NK-92 (cell line): ENCODE results near the gene CPED1.
"Not testable (repeated sequence)": the region's sequence is repeated elsewhere in the genome, so short reads cannot be mapped to it uniquely, and the experiment has no call there.

Experiments
- DNase-seq: peaks from one replicate; lab custom pipeline; 2025; ENCODE audit not compliant: unreplicated experiment; lab: John Stamatoyannopoulos, UW

Gene CPED1

DNA sequence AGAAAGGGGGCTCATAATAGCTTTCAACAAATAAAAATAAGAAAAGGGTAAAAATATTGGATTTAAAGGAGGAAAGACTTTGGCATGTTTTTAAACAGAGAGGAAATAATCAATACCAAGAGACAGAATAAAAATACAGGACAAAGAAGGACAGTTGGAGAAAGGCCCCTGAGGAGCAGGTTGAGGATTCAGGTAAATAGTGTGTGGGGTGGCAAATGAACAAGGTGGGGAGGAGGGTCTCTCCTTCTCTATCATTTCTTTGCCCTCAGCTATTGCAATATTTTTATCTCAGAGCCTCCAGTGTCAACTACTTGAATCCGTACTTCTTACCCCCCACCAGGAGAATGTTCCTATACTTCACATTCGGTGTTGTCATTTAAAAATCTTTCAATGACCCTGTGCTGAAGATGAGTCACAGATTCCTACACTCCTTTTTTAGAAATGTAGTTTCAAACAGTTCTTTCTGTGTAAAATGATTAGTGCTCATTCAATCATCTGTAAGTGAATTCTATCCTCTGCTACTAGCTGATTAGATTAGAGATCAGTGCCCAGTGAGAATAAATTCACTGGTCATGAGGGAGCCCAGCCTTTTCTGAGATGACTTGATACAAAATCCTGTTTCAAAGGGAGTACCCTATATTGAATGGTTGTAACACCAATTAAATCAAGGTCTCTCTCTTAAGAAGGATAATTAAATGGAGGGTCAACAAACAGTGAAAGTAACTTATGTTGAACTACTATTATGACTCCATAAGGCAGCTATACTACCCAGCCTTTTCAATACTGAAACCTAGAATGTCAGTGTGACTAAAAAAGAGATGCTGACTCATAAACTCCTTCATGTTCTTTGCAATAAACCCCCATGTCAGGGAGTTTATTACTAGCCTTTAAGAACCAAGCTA, 289.9 kb downstream of the CPED1 start:
- DNase-seq = no peak

DNA sequence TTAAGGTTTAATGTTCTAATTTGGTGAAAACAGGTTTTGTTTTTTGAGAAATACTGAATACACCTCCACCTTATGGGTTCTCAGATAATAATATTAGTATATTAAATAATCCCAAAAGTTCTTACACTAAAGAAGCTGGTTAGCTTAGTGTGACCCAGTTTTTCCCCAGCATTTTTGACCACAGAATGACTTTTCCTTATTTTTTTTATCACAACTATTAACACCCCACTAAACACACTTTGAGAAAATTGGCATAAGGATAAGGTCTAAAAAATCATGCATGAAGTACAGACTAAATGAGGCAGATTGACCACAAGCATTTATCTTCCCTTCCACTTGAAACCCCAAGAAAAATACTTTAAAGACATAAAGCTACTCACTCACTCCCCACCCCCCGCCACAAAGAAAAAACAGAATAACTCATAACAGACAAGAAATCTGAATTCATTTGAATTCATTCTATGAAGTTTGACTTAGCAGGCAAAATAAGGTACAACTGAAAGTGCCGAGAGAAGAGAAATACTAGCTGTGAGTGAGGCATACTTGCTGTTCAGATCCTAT, 290.6 kb downstream of the CPED1 start:
- DNase-seq = no peak

DNA sequence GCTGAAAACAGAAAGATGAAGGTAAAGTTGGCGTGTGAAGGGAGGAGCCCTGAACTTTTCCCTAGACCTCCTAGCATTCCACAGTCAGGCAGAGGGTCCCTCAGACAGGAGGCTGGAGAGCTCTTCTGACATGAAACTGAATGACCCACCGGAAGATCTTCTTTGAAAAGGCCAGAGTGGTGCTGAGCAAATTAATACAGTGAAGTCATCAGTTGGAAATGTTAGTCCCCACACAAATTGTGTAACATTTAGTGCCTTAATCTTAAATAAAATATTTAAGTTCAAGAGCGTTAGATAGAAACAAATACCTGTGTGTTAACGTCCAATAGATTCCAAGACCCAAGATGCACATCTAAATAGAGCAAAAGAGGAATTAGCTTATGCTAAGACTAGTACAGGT, 291.3 kb downstream of the CPED1 start:
- no peak for DNase-seq

DNA sequence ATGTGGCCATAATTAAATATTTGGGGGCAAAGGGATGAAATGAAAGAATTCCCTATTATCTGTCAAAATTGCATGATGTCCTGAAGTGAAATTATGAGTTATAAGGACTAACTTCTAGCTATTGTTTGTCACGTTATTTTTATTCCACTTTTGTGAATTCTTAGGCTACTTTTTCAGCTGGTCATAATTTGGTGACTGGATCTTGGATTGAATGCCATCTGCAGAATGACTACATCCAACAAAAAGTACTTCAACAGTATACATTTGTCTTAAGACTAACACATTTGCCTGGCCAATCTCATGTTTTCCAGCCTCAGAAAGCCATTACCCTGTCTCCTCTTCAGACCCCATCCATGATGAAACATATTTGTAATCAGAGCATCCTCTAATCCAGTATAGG, 292.1 kb downstream of the CPED1 start:
- no peak for DNase-seq

DNA sequence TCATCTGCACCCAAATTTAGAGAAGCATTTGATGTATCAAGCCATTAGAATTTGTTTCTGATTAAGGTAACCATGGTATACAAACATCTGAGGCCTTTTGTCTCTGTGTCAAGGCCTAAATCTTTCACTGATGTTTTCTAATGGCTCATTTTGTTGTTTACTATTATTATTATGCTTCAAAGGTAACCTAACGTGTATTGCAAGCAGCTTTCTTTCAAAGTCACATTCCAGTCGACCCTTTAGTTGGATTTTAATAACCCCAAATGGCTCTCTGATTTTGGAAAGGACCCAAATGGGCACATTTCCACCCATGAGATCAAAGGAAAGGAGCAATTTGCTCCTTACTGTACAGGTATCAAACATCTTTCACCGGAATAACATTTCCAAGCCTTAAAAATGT, 293.6 kb downstream of the CPED1 start:
- DNase-seq = no peak

DNA sequence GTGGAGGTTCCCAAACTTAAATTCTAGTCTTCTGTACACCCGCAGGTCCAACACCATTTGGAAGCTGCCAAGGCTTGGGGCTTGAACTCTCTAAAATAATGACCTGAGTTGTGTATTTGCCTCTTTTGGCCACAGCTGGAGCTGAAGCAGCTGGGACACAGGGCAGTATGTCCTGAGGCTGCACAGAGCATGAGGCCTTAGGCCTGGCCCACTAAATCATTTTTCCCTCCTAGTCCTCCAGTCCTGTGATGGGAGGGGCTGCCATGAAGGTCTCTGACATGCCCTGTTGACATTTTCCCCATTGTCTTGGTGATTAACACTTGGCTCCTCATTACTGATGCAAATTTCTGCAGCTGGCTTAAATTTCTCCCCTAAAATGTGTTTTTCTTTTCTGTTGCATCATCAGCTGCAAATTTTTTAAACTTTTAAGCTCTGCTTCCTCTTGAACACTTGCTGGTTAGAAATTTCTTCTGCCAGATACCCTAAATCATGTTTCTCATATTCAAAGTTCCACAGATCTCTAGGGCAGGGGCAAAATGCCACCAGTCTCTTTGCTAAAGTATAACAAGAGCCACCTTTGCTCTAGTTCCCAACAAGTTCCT, 296.7 kb downstream of the CPED1 start:
- no peak for DNase-seq

DNA sequence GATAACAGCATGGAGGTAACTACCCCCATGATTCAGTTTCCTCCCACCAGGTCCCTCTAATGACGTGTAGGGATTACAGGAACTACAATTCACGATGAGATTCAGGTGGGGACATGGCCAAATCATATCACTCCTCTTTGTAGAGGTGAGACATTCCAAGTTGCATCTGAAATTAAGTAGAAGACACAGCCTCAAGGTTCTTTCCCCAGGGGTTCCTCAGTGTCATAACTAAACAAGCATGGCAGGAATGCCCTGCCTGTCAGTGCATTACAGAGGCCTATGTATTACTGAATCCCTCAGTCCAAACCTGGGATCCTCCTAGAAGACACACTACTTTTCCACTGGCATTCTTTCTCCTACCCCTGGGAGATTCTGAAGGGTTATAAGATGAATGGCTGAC, 297.7 kb downstream of the CPED1 start:
- no peak for DNase-seq

DNA sequence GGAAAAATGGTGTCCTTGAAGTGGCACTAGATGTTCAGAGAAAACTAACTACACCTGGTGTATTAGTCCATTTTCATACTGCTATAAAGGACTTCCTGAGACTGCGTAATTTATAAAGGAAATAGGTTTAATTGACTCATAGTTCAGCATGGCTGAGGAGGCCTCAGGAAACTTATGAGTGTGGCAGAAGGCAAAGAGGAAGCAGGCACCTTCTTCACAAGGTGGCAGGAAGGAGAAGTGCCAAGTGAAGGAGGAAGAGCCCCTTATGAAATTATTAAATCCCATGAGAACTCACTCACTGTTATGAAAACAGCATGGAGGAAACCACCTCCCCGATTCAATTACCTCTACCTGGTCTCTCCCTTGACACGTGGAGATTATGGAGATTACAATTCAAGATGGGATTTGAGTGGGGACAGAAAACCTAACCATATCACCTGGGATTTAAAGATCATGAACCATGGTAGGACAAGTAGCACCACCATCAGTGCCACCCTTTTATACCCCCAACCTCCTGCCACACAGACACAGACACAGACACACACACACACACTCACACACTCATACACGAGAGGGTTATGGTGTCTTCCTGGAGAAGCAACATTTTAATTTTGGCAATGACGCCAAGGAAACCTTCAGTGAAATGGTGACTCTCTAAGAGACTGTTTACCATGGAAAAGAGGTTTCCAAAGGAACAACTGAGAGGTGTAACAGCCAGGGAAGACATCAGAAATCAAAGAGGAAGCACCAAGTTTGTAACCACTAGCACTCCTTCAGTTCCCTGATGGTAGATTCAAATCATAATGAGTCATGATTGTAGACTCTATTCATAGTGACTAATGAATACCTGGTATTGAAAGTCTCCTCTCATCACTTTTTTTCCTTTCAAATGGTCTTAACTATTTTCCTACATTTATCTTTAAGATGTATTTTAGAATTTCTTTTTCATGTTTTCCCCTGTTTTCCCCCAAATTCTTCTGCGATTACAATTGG, 298.5 kb downstream of the CPED1 start:
- DNase-seq = no peak

DNA sequence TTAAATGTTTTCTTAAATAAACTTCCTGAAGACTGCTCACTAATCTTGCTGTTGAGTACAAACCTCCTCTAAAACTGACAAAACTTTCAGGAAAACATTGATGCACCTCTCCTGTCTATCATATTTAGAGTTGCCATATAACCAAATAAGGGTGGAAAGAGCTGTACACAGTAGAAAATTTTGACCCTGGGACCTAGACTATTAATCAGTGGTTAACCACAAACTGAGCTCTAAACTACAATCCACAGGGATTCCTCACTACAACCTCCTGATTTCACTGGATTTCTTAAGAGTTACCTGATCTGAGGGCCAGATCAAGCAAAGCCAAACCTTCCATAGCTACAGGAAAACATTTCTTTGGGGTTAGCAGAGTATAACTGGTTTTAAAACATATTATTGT, 300.4 kb downstream of the CPED1 start:
- DNase-seq = no peak

DNA sequence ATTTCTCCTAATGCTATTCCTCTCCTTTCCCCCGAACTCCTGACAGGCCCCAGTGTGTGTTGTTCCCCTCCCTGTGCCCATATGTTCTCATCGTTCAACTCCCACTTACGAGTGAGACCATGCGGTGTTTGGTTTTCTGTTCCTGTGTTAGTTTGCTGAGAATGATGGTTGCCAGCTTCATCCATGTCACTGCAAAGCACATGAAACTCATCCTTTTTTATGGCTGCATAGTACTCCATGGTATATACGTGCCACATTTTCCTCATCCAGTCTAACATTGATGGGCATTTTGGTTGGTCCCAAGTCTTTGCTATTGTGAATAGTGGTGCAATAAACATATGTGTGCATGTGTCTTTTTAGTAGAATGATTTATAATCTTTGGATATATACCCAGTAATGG, 301.4 kb downstream of the CPED1 start:
- not testable (repeated sequence) for DNase-seq

DNA sequence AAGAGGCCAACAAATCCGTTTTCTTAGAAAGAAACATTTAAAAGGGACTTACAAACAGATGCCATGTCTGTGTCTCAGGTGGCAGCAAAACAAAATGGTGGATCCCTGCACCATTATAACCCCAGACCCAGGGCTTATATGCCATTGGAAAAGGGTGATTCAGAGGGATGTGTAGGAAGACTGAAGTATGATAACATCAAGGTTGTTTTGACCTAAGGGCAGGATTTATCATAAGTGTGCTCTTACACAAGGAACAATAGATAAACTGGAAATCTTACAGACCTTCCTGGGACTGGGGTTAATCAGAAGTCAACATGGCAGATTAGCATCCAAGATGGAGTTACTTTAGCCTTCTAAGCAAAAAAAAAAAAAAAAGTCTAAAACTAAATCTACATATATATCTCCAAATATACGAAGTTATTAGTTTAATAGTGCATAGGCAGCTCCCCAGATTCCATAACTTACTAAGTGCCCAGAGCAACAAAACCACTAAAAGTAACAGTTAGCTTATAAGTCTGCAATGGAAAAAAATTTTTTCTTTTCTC, 306.0 kb downstream of the CPED1 start:
- no peak for DNase-seq

DNA sequence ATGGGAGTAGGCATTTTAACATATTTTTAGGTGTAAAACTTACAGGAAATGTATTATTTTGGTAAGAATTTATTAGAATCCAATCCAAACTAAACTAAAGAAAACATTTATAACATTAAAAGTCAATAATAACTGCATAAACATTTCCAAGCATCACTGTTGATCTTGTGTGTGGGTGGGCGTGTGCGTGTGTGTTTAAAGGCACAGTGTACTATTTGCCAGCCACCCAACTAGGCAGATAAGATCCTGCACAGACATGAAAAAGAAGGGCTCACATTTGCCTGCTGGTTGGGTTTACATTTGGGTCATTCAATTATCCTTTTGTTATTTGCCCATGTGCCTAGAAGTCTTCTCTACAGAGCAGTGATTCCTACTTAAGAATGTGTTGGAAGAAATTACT, 309.3 kb downstream of the CPED1 start:
- no peak for DNase-seq

DNA sequence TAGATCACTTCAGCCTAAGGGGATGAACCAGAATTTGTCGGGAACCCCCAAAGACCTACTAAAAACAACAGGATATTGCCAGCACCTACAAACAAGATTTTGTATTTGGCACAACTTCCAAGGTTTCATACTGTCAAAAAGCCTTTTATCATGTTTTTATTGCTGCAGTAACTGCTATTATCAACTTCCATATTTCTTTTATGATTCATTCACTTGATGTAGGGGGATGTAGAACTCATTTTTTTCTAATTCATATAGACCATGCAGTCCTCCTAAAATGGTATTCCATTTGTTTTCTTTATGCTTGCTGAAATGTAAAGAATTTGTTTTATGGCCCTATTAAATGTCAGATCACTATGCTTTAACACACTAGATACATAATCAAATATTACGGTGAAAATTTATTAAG, 310.3 kb downstream of the CPED1 start:
- DNase-seq = no peak

DNA sequence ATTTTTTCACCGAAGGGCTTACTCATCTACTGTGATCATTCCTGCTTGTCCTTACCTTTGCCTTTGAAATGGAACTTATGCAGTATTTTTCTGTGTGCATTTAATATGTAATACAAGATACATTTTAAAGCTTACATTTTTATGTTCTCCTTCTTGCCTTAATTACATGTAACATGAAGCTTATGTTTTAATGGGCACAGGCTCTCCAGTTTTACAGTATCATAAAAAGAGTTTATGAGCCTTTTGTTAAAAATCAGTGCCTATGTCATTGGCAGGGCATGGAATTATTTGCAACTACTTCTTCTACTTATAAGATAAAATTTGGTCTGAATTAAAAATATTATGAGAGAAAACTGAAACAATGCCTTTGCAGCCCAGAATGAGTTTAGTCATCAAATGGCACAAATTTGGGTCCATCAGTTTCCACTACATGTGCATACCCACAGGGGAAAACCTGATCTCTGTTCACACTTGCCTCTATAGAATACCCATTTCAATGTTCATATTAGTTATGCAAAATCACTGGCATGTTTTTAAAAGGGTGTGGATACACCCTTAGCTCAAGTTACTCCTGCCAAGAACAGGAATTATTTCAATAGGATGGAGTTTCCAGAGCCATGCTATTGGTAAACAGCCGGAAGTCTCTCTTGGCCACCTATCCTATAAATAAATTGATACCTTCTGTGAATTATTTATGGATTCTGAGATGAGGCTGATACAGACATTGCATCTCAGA, 312.3 kb downstream of the CPED1 start:
- DNase-seq = no peak

DNA sequence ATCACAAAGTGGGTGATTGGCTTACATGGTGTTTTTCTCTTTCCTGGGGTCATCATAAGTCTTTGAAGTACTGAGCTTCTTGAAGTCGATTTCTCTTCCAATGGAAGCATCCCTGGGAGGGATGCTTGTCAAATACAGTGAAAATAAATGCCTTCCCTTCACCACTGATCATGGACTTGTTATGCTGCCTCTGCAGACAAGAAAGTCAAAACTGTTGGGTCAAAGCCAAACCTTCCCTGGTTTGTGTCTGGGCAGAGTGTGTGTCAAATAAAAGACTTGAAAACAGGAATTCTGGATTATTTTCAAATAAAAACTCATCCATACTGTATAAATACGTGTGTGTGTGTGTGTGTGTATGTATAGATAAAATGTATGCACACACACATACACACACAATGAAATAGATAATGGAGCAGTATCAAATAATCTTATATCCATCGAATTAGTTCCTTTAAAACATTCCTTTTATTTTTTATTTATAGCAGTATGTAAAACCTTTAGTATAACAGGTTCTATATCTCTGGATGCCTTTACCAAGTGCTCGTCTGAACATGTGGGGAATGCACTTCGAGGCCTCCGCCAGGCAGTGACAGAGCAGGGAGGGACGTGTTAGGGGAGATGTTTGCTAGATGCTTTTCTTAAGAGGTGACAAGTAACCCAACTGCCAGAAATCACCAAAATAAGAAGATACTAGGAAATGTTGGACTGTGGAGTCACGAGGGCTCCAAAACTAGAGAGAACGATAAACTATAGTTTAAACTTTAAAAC, 313.1 kb downstream of the CPED1 start:
- DNase-seq = no peak

DNA sequence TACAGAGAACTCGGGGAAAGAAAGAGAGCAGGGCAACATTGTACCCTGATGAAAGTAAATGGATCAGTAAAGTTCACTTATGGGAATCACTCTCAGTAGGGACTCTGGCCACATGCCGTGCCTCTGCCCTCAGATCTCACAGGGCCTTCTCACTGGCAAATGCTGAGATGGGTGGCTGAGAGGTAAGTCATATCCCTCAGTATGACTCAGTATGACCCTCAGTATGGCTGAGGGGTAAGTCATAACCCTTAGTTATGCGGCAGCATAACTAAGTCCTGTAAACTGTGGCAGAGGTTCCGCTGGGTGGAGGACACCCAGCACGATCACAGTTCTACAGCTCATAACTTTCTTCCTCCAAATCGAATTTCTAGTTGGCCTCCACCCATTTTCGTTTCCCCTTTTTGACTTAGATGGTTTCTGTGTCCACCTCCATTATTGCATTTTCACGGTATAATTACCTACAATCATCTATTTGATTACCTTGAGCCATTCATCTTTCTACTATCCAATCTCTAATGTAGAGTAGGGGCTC, 313.8 kb downstream of the CPED1 start:
- no peak for DNase-seq

DNA sequence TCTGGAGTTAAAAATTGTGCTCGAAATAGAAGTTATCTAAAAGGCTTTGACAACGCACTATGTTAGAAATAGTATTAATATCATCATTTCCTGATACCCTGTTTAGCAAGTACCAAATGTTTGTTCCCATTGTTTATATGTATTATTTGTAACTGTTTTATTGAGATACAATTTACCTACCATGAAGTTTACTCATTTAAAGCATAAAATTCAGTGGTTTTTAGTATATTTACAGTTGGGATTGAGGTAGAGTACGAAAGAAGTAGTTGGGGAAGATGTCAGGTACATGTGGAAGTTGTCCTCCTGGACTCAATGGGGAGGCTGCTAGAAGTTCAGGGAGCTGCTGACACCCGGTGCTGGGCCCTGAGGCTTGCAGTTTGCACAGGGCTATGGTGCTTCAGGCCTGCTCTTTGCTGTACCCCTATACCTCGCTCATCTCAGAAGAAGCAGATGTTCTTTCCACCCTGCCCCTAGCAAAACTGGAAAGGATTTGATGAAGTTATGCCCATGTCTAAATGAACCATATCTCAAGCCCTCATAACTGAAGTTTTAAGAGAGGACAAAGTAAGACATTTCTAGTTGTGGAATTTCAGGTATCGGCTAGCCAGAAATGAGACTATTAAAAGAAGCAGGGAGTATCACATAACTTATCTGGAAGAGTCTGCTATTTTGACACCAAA, 315.1 kb downstream of the CPED1 start:
- no peak for DNase-seq

DNA sequence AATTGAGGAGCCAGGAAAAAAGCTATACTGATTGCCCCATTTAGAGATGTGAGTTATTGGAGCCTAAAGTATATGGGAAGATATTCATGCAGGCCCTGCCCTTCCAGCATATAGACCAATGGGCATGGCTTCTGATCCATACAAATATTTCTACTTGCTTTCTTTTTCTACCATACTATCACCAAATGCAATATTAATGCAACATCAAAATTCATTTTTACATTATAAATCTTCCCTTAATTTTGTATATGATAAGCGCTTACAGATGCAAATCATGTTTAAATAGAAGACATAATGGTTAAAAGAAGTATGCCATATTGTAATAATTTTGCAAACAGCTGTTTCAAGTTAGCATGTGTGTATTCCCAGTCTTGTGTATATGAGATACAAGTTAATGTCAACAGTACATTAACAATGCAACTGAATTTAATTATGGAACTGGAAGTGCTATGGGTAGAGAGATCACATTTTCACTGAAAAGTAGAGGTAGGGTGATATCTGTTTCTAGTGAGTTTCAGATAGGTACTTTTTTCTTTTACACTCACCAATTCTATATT, 315.7 kb downstream of the CPED1 start:
- DNase-seq = no peak
